PC-3 (cell line): ENCODE results near the gene ERICH4. TPM values are rescaled to one million over a fixed set of nuclear protein-coding genes. Genes with fewer than 3 reads are reported as not detected.

Source experiments
- ATAC-seq: fragments of 200-7000 bp; cut with Tn5 transposase; 2 replicates; pipeline ENCODE4 v1.9.1; 2020; ENCODE audit warnings: mild to moderate bottlenecking, moderate library complexity
- BruUV-seq: library from RNA; stranded (reverse); fragments of 400-500 nt; replicated peaks from 2 replicates; lab custom pipeline; 2021; lab: Mats Ljungman, UMichigan
- CTCF ChIA-PET: fragments of 300-600 bp; sonication (Branson Sonifier 250); formaldehyde crosslinking; loops from one replicate; lab custom pipeline; 2022; ENCODE audit warnings: antibody characterized with exemption; lab: Charles Lee
- POLR2A ChIA-PET: fragments of 300-600 bp; sonication (Branson Sonifier 250); formaldehyde crosslinking; loops from one replicate; lab custom pipeline; 2022; ENCODE audit warnings: antibody characterized with exemption; ENCODE audit not compliant: unreplicated experiment; lab: Charles Lee
- DNase-seq: peaks from one replicate; pipeline ENCODE4 v3.0.0-alpha.2; 2015
- H2AFZ ChIP-seq: fragments of 300-600 bp; sonication (generic); 2 replicates; pipeline ENCODE4 v1.6.0; 2016; ENCODE audit warnings: antibody characterized with exemption, low read length
- H3F3A ChIP-seq: fragments of 300-600 bp; sonication (generic); one replicate; pipeline ENCODE4 v1.6.0; 2017; ENCODE audit warnings: antibody characterized with exemption, low read length, control low read depth, mild to moderate bottlenecking; ENCODE audit not compliant: unreplicated experiment
- H3K27ac ChIP-seq: fragments of 300-600 bp; sonication (generic); 2 replicates; pipeline ENCODE4 v1.5.1; 2016; ENCODE audit warnings: mild to moderate bottlenecking, low read length
- H3K27me3 ChIP-seq: fragments of 300-600 bp; sonication (generic); 2 replicates; pipeline ENCODE4 v1.6.1; 2016; ENCODE audit warnings: low read length, mixed read lengths
- H3K36me3 ChIP-seq: fragments of 300-600 bp; sonication (generic); 2 replicates; pipeline ENCODE4 v1.6.1; 2016; ENCODE audit warnings: low read depth, mixed run types, low read length, mixed read lengths
- H3K4me1 ChIP-seq: fragments of 300-600 bp; sonication (generic); 2 replicates; pipeline ENCODE4 v1.5.1; 2016; ENCODE audit warnings: low read length; ENCODE audit not compliant: insufficient read depth
- H3K4me2 ChIP-seq: fragments of 300-600 bp; sonication (generic); 2 replicates; pipeline ENCODE4 v1.6.0; 2016; ENCODE audit warnings: low read length
- H3K4me3 ChIP-seq: fragments of 300-600 bp; sonication (generic); 2 replicates; pipeline ENCODE4 v1.5.1; 2016; ENCODE audit warnings: mild to moderate bottlenecking, low read length, mixed read lengths
- H3K79me2 ChIP-seq: fragments of 300-600 bp; sonication (generic); 2 replicates; pipeline ENCODE4 v1.6.1; 2017; ENCODE audit warnings: low read length, mixed read lengths
- H3K9ac ChIP-seq: fragments of 300-600 bp; sonication (generic); 2 replicates; pipeline ENCODE4 v1.6.0; 2016; ENCODE audit warnings: mild to moderate bottlenecking, low read length
- H3K9me2 ChIP-seq: fragments of 300-600 bp; sonication (generic); replicated peaks from 2 replicates; pipeline ENCODE4 v1.6.1; 2016; ENCODE audit warnings: mixed run types, low read length, mixed read lengths
- H3K9me3 ChIP-seq: fragments of 300-600 bp; sonication (generic); 2 replicates; pipeline ENCODE4 v1.6.1; 2016; ENCODE audit warnings: low read length, mixed read lengths
- H4K20me1 ChIP-seq: fragments of 300-600 bp; sonication (generic); 2 replicates; pipeline ENCODE4 v1.6.1; 2016; ENCODE audit warnings: low read length, mixed read lengths
- CTCF ChIP-seq: fragments of 300-600 bp; sonication (generic); conservative IDR thresholded peaks from 2 replicates; pipeline ENCODE4 v1.5.1; 2017; ENCODE audit warnings: antibody characterized with exemption, low read depth, mild to moderate bottlenecking, low read length
- EZH2 ChIP-seq: fragments of 300-600 bp; sonication (generic); IDR thresholded peaks from one replicate; pipeline ENCODE4 v1.6.1; 2017; ENCODE audit warnings: antibody characterized with exemption, mild to moderate bottlenecking, low read length; ENCODE audit not compliant: unreplicated experiment
- EZH2phosphoT487 ChIP-seq: fragments of 300-600 bp; sonication (generic); IDR thresholded peaks from 2 replicates; pipeline ENCODE4 v1.6.1; 2018; ENCODE audit warnings: mild to moderate bottlenecking, antibody characterized with exemption, low read length, borderline replicate concordance
- intact Hi-C: fragments of 100-400 bp; cut with micrococcal nuclease; formaldehyde crosslinking; loops from 2 replicates; pipeline ENCODE4 v1.9.0; 2023
- total RNA-seq: library from RNA; depleted of rRNA; stranded (reverse); fragments of >200 nt; gene quantifications from 2 replicates; pipeline ENCODE4 v1.2.3, GENCODE V29; 2014

ERICH4 gene
- total RNA-seq, 1 experiment from 2014 or later, result not detected

GRCh38 chr19:41439441-41440222 lies 3.3 kb upstream of the ERICH4 start, which contains the start of gene DMAC2:
Gene DMAC2, minus strand, starts transcription at chr19:41439912. Its CDS starts 13 bp downstream, at chr19:41439899.
- TSS peak; percentile 85 for BruUV-seq

GRCh38 chr19:41441321-41441945 lies 1.5 kb upstream of the ERICH4 start:
- DNase-seq (no peak), ATAC-seq (no peak)
- Histone ChIP-seq H4K20me1 (no peaks in the 10 kb centered on the region), H3K79me2 (peaks cover 9% of the 10 kb centered on the region; the same call in 1 of the 2 replicates), H3K27ac (no peak overlapping the region), H3K4me2 (no peak overlapping the region), H3K4me3 (no peak overlapping the region), H3K9me2 (no peaks in the 10 kb centered on the region), H3K4me1 (peaks cover 6% of the 10 kb centered on the region; the same call in 1 of the 2 replicates), H3K27me3 (no peaks in the 10 kb centered on the region), H3F3A (no peaks in the 10 kb centered on the region), H3K9ac (no peak overlapping the region), H3K36me3 (no peaks in the 10 kb centered on the region), H3K9me3 (no peaks in the 10 kb centered on the region), H2AFZ (no peak overlapping the region)
- POLR2A ChIA-PET, result no interaction called here
- no TSS peak for BruUV-seq
- CTCF ChIA-PET, result no interaction called here
- no peak for TF ChIP-seq EZH2
- no peak for TF ChIP-seq CTCF
- no peak for TF ChIP-seq EZH2phosphoT487
- intact Hi-C loops, result no loop called here

More at GRCh38 chr19:41439441-41440222, 3.3 kb upstream of the ERICH4 start, which contains the start of gene DMAC2:
- peak; percentile 97 for DNase-seq
- ChIA-PET CTCF (interaction anchor here (0.9 to 1.0 kb wide), 2 partner anchors 9 to 124 kb away, joined by 3 to 15 read pairs; no protein-coding TSS in a partner anchor), POLR2A (interaction anchor here (0.6 kb wide), 2 partner anchors 119 to 194 kb away, joined by 3 read pairs; no protein-coding TSS in a partner anchor)
- H4K20me1 ChIP-seq, result no peaks in the 10 kb centered on the region
- H3K79me2 ChIP-seq, result peaks cover 9% of the 10 kb centered on the region; the same call in 1 of the 2 replicates
- H3K27ac ChIP-seq, result peak within 1 kb of the TSS; percentile 72
- H3K4me2 ChIP-seq, result peak within 1 kb of the TSS; percentile 97
- ATAC-seq, result peak; percentile 99
- H3K9me2 ChIP-seq, result no peaks in the 10 kb centered on the region
- peak within 1 kb of the TSS; percentile 95 for H2AFZ ChIP-seq
- H3K27me3 ChIP-seq, result no peaks in the 10 kb centered on the region
- H3K4me1 ChIP-seq, result peaks cover 6% of the 10 kb centered on the region; the same call in 1 of the 2 replicates
- intact Hi-C loops, result no loop called here
- H3K9ac ChIP-seq, result peak within 1 kb of the TSS; percentile 89
- peak; percentile 65 for TF ChIP-seq CTCF
- TF ChIP-seq EZH2phosphoT487, result no peak
- TF ChIP-seq EZH2, result no peak
- no peaks in the 10 kb centered on the region for H3F3A ChIP-seq
- H3K36me3 ChIP-seq, result no peaks in the 10 kb centered on the region
- H3K4me3 ChIP-seq, result peak within 1 kb of the TSS; percentile 99
- no peaks in the 10 kb centered on the region for H3K9me3 ChIP-seq
